Head of caudate nucleus (tissue), 42 donors: ENCODE data around the gene KCNH8.
"Not testable (repeated sequence)": the region's sequence is repeated elsewhere in the genome, so short reads cannot be mapped to it uniquely, and the experiment has no call there.

Experiments
- DNase-seq, 42 donors: peaks; one replicate each; pipeline versions ENCODE4 v3.0.0 to v3.0.0-alpha.2; 2020 to 2021; ENCODE audit warnings: mixed read lengths in 7 of 42
- intact Hi-C: fragments of 100-400 bp; cut with DNase I; formaldehyde crosslinking; loops from one replicate; pipeline ENCODE4 v1.15.0; 2022

The KCNH8 gene

DNA sequence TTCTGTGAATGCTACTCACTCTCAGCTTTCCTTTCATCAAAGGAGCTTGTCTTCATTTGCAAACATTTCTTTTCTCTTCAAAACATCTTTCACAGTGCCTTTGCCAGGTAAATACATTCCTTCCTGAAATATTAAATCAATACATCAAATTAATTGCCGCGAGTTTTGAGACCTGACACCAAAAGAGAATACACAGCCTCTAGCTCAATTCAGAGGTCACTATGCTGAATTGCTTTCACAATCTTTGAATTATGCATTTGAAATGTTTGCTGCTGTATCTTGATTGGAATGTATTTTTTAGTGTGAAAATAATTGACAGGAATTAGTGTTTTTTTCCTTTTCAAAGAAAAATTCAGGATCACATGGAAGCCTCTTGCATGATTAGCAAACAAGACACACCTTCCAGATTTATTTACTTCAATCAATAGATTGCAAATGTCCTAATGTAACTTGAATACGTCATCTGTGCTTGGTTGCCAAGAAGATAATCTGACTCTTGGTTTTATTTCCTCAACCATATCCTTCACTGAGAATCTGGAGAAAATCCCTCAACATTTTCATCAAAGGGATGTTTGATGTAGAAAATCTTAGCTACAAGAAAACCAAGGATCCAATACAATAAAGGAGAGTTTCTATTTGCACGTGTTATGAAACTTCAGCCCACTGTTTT, 83.6 kb downstream of the KCNH8 start:
- intact Hi-C loops: no loop called here
- no peak for DNase-seq

DNA sequence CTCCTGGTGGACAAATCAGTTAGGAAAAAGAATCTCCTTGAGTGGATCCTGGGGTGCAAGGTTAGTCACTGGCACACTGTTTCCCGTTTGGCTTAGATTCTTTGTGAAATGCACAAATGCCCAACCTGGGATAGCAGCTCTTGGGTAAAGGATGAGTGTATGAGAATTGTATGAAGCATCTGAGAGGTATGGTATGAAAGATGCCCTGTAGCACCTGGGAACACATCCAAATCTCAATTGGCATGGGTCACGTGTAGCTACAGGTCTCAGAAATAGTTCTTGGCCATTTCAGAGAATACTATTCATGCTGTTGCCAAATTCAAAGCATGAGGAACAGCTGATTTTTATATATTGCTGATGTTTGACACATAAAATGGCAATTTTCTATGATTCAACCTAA, 84.3 kb downstream of the KCNH8 start:
- no peak for DNase-seq
- intact Hi-C loops: no loop called here

DNA sequence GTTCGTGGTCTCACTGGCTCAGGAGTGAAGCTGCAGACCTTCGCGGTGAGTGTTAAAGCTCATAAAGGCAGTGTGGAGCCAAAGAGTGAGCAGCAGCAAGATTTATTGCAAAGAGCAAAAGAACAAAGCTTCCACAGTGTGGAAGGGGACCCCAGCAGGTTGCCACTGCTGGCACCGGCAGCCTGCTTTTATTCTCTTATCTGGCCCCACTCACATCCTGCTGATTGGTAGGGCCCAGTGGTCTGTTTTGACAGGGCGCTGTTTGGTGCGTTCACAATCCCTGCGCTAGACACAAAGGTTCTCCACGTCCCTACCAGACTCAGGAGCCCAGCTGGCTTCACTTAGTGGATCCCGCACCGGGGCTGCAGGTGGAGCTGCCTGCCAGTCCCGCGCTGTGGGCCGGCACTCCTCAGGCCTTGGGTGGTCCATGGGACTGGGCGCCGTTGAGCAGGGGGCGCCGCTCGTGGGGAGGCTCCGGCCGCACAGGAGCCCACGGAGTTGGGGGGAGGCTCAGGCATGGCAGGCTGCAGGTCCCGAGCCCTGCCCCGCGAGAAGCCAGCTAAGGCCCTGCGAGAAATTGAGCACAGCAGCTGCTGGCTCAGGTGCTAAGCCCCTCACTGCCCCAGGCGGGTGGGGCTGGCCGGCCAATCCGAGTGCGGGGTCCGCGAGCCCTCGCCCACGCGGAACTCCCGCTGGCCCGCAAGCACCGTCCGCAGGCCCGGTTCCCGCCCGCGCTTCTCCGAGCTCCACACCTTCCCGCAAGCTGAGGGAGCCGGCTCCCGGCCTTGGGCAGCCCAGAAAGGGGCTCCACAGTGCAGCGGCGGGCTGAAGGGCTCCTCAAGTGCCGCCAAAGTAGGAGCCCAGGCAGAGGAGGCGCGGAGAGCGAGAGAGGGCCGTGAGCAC, 85.8 kb downstream of the KCNH8 start:
- DNase-seq, intact Hi-C loops: not testable (repeated sequence)

GRCh38 chr3:19248143-19248542, 99.8 kb downstream of the KCNH8 start:
- intact Hi-C loops: no loop called here
- no peak for DNase-seq

DNA sequence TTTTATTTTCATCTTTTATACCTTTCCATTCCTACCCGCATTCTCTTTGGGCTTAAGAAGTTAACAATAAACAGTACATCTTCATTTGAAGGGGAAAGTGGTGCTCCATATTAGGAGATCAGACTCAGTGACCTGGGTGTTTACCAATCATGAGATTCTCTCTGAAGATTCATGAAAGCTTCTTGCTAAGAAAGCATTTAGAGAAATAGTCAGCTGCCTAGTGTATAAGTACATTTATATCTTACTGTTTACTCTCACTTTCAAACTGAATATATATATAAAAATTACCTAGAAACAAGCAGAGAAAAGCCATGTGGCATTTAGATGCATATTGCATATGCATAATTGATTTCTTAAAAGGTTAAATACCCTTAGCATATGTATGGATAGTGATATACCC, 100.5 kb downstream of the KCNH8 start:
- no peak for DNase-seq
- intact Hi-C loops: no loop called here

- peak in 38 of 42 donors; percentile 3 to 82 (median 46) for DNase-seq
- intact Hi-C loops: no loop called here
Observed at GRCh38 chr3:19250959-19251610, 102.8 kb downstream of the KCNH8 start.

DNA sequence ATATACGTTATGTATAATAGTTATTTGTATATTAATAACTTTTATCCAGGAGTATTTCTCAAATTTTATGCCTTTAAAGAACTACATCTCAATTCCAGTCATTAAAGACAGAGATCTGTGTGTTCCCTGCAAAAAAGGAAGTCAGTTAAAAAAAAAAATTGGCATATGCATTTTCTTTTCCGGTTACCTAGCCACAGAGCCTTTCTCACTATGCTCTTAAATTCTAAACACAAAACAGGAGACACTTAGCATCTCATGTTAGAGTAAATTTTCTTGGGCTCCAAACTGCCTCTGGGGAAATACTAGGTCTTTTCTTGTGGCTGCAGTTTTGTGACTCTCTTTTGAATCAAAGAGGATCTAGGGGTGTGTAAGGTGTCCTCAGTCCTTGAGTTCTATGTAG, 105.9 kb downstream of the KCNH8 start:
- no peak for DNase-seq
- intact Hi-C loops: no loop called here

DNA sequence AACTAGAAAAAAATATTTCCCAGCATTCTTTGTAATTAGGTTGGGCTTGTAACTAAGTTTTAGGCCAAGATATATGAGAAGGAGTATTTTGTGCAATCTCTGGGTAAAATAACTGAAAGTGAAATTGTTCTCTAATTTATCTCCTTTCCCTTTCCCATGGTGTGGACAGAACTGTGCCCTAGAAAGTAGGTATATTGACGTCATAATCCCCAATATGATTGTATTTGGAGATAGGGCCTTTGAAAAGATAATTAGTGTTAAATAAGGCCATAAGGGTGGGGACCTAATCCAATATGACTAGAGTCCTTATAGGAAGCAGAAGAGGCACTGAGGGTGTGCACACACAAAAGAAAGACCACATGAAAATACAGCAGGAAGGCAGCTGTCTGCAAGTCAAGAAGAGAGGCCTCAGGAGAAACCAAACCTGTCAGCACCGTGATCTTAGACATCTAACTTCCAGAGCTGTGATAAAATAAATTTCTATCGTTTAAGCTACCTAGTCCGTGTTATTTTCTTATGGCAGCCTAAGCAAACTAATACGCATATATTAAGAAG, 106.6 kb downstream of the KCNH8 start:
- DNase-seq: no peak
- intact Hi-C loops: no loop called here

DNA sequence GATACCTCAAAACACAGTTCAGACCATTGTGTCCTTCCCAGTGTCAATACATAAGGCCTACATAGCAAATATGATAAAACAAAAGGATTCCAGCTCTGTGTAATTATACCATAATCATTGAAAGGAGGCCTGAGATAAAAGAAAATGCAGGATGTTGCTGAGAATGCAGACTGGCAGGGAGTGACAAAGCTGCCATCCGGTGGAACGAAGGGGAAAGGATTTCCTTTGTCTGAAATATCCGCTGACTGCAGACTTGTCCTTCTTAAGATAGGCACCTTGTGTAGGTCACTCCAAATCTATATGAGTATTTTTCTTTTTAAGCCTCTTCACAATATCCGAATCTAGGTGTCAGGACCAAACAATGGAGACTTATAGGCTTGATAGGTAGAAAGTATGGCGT, 108.0 kb downstream of the KCNH8 start:
- intact Hi-C loops: no loop called here
- no peak for DNase-seq

DNA sequence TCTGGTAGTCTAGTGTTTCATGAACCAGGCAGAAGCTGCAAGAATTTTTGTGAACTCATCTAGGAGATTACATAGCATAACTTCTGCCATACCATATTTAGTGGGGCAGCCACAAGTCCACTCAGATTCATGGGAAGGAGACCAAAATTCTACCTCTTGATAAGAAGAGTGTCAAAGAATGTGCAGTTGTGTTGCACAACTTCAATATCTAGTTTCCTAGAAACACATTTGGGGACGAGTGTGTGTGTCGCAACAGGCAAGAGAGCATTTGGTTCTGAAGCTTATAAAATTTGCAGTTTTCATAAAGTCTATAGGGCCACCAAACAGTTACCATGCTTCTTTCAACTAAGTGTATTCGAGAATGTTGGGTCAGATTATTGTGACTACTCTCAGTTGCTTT, 115.3 kb downstream of the KCNH8 start:
- DNase-seq: no peak

DNA sequence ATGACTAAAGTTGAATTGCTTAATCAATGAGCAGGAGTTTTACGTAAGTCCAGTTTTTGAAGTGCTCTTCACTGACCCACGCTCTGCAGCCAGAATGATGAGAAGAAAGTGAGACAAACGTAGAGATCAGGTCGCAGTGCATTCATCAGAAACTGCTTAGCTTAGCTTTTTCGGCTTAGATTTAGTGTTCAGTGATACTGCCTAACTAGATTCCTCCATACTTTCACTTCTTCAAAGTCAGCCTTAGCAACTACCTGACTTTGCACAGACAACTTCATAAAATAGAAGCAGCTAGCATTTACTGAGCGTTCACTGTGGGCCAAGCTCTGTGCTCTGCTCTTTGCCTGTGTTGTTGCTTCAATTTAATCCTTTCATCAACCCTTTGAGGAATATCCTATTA, 116.1 kb downstream of the KCNH8 start:
- intact Hi-C loops: no loop called here
- DNase-seq: no peak

More for the DNA sequence above, 115.3 kb downstream of the KCNH8 start:
- intact Hi-C loops: no loop called here

DNA sequence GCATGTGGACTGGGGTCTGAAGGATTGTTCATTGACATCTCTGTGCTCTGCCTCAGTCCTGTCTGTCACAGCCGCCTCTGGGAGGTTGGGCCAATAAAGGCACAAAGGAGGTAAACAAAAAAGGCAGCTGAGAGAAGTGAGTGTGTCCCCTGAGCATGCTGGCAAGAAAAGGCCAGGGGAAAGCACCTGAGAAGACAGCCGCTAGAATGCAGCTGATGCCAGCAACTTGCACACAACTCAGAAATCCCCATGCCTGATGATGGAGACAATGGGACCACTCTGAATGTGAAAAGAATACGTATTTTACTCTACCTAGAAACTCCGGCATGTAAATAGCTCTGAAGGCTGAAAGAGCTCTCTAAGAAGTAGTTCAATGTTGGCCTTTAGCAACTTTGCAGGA, 118.7 kb downstream of the KCNH8 start:
- DNase-seq: no peak
- intact Hi-C loops: no loop called here

GRCh38 chr3:19270481-19270880, 122.2 kb downstream of the KCNH8 start:
- DNase-seq: no peak
- intact Hi-C loops: no loop called here

GRCh38 chr3:19272296-19272695, 124.0 kb downstream of the KCNH8 start:
- no peak for DNase-seq
- intact Hi-C loops: no loop called here

- DNase-seq: no peak
- intact Hi-C loops: no loop called here
Observed at GRCh38 chr3:19273091-19273490, 124.8 kb downstream of the KCNH8 start.

DNA sequence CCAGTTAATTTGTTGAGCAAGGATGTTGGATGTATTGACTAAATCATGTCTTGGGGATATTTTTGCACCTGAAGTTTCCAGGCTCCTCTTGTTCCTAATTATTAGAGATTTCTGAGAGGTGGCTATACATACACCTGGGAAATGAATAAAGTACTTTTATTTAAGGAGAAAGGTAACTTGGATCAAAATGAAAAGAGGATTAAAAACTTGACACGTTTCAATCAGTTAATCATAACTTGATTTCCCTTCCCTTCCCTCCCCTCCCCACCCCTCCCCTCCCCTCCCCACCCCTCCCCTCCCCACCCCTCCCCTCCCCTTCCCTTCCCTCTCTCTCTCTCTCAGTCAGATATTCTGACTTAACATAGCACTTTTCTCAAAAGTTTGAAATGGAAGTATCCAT, 126.3 kb downstream of the KCNH8 start:
- DNase-seq: no peak
- intact Hi-C loops: no loop called here

DNA sequence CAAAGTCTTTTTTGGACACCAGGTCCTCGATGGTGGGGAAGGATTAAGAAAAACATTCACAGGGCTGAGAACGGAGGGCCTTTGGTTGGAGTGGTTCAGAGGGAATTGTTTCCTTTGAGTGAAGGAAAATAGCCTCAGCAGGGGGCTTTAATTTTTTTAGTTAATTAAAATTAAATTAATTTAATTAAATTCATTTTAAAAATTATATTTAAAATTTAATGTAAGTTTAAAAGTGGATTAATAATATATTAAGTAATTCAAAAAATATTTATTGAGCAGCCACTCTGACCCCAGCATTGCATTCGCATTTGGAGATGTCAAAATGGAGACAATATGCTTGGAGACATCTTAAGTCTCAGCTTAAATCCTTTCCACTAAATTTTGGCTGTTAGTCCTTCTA, 136.7 kb downstream of the KCNH8 start:
- DNase-seq: no peak
- intact Hi-C loops: no loop called here

DNA sequence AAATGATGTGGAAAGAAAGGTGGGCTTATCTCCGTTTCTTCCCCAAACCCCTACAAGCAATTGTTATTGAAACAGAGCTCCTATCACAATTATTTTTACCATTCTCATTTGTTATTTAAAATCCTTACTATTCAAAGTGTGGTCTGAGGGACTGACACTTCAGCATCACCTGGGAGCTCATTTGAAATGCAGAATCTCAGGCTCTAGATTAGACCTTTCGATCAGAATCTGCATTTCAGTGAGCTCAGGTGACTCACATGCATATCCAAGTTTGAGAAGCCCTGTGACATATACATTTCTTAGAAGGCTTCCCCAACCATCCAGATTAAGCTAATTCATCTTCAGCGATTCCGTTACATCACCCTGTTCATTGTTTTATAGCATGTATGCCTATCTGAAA, 145.0 kb downstream of the KCNH8 start:
- intact Hi-C loops: no loop called here
- DNase-seq: no peak

DNA sequence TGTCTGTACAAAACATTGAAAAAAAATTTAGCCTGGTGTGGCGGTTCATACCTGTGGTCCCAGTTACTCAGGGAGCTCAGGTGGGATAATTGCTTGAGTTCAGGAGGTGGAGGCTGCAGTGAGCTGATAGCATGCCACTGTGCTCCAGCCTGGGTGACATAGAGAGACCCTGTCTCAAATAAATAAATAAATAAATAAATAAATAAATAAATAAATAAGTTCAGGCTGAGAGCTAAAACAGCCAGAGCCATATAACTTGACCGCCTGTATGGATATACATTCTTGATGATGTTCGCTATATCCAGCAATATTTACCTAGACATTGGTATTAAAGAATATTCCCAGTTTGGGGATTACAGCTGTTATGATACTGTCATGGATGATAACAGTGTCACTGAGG, 146.9 kb downstream of the KCNH8 start:
- intact Hi-C loops: no loop called here

DNA sequence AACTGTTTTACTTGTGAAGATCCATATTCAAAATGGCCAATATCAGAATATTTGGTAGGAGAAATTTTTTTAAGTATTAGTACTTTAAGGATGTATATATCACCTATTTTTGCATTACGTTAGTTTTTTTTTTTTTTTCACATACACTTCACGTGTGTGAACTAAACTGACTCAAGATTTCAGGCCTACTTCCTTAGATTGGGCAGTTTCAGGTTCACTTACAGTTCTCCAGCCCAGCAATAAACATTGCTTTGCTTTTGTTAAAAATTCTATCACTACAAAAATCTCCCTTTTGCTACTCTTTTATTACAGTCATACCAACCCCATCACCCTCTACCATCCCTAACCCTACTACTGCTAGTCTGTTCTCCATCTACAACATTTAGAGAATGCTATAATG, 183.6 kb downstream of the KCNH8 start:
- no peak for DNase-seq
- intact Hi-C loops: no loop called here

More for the DNA sequence above, 146.9 kb downstream of the KCNH8 start:
- DNase-seq: no peak
